GM10248 (cell line): Measurements from ENCODE around the gene CDH11.

Experiments used
- CTCF ChIA-PET: fragments of 300-600 bp; sonication (Branson Sonifier 250); formaldehyde crosslinking; extraction: SDS; loops from one replicate; lab custom pipeline; 2021; ENCODE audit warnings: antibody characterized with exemption; lab: Yijun Ruan, JAX
- POLR2A ChIA-PET: fragments of 350-650 bp; sonication (Branson Sonifier 250); formaldehyde crosslinking; extraction: SDS; loops from one replicate; lab custom pipeline; 2020; ENCODE audit warnings: antibody characterized with exemption; lab: Yijun Ruan, JAX
- DNase-seq: peaks from one replicate; pipeline ENCODE4 v3.0.0; 2012; ENCODE audit errors: extremely low spot score
- CTCF ChIP-seq: IDR thresholded peaks from 2 replicates; pipeline ENCODE4 v1.5.1; 2012; ENCODE audit warnings: mild to moderate bottlenecking, low read depth; ENCODE audit errors: extremely low read depth, missing control alignments, control extremely low read depth

The CDH11 gene

GRCh38 chr16:65121870-65122723 is at the start of gene CDH11:
CDH11 (minus strand) TSS chr16:65122063; CDS start chr16:65004869, 117,194 bp downstream.
- ChIA-PET POLR2A (no interaction called here), CTCF (no interaction called here)
- TF ChIP-seq CTCF = no peak
- no peak for DNase-seq

GRCh38 chr16:65154321-65154720 is 32.5 kb upstream of the CDH11 start:
- no peak for TF ChIP-seq CTCF
- DNase-seq = no peak
- POLR2A ChIA-PET = no interaction called here
- CTCF ChIA-PET = no interaction called here

GRCh38 chr16:65153365-65154105 is 31.7 kb upstream of the CDH11 start:
- POLR2A ChIA-PET = no interaction called here
- CTCF ChIA-PET = no interaction called here
- TF ChIP-seq CTCF = no peak
- no peak for DNase-seq

- ChIA-PET CTCF (no interaction called here), POLR2A (no interaction called here)
- DNase-seq = no peak
- TF ChIP-seq CTCF = no peak
Measured at GRCh38 chr16:65148804-65149203, 26.9 kb upstream of the CDH11 start.

GRCh38 chr16:65142276-65142675 is 20.4 kb upstream of the CDH11 start:
- ChIA-PET POLR2A (no interaction called here), CTCF (interaction anchor here (1.2 kb wide), 1 partner anchor 10 kb away, joined by 4 read pairs; no protein-coding TSS in a partner anchor)
- no peak for DNase-seq
- no peak for TF ChIP-seq CTCF

- DNase-seq = no peak
- CTCF ChIA-PET = no interaction called here
- POLR2A ChIA-PET = no interaction called here
- no peak for TF ChIP-seq CTCF
Measured at GRCh38 chr16:65136681-65137080, 14.8 kb upstream of the CDH11 start.
